Neural progenitor cell (in vitro differentiated cells): ENCODE measurements around the gene LRRC36. TPM values are rescaled to one million over a fixed set of nuclear protein-coding genes. Genes with fewer than 3 reads are reported as not detected.

ENCODE experiments used
- DNase-seq: peaks from one replicate; pipeline ENCODE4 v3.0.0-alpha.2; 2016; ENCODE audit warnings: low spot score
- H2AFZ ChIP-seq: fragments of 200-600 bp; sonication (generic); replicated peaks from 2 replicates; pipeline ENCODE4 v1.6.1; 2016; ENCODE audit warnings: antibody characterized with exemption
- H3F3A ChIP-seq: fragments of 200-600 bp; sonication (generic); 2 replicates; pipeline ENCODE4 v1.6.1; 2016; ENCODE audit warnings: antibody characterized with exemption, low read depth
- H3K27ac ChIP-seq: fragments of 200-600 bp; sonication (generic); 2 replicates; pipeline ENCODE4 v1.5.1; 2016; ENCODE audit warnings: mild to moderate bottlenecking
- H3K27me3 ChIP-seq: fragments of 200-600 bp; sonication (generic); 2 replicates; pipeline ENCODE4 v1.6.1; 2016; ENCODE audit warnings: mild to moderate bottlenecking, moderate library complexity
- H3K36me3 ChIP-seq: fragments of 200-600 bp; sonication (generic); 2 replicates; pipeline ENCODE4 v1.5.1; 2016
- H3K4me1 ChIP-seq: fragments of 200-600 bp; sonication (generic); 2 replicates; pipeline ENCODE4 v1.6.1; 2016; ENCODE audit warnings: mixed run types
- H3K4me2 ChIP-seq: fragments of 200-600 bp; sonication (generic); 2 replicates; pipeline ENCODE4 v1.6.1; 2016
- H3K4me3 ChIP-seq: fragments of 200-600 bp; sonication (generic); 2 replicates; pipeline ENCODE4 v1.5.1; 2016
- H3K79me2 ChIP-seq: fragments of 200-600 bp; sonication (generic); 2 replicates; pipeline ENCODE4 v1.6.1; 2016; ENCODE audit warnings: low read depth
- H3K9ac ChIP-seq: fragments of 200-600 bp; sonication (generic); 2 replicates; pipeline ENCODE4 v1.6.1; 2016
- H3K9me3 ChIP-seq: fragments of 200-600 bp; sonication (generic); 2 replicates; pipeline ENCODE4 v1.5.1; 2016; ENCODE audit warnings: low read depth
- H4K20me1 ChIP-seq: fragments of 200-600 bp; sonication (generic); 2 replicates; pipeline ENCODE4 v1.6.1; 2016; ENCODE audit warnings: low read depth
- H3K27ac Mint-ChIP-seq: 3 replicates; pipeline ENCODE4 v1.8.0; 2021; ENCODE audit warnings: mixed read lengths
- H3K27me3 Mint-ChIP-seq: 2 replicates; pipeline ENCODE4 v1.8.0; 2022; ENCODE audit warnings: low read depth, mild to moderate bottlenecking, inconsistent platforms, moderate library complexity, mixed read lengths; ENCODE audit not compliant: insufficient read depth
- H3K36me3 Mint-ChIP-seq: 3 replicates; pipeline ENCODE4 v1.8.0; 2021; ENCODE audit warnings: mixed read lengths
- H3K4me1 Mint-ChIP-seq: 3 replicates; pipeline ENCODE4 v1.8.0; 2021; ENCODE audit warnings: mixed read lengths
- H3K4me3 Mint-ChIP-seq: 3 replicates; pipeline ENCODE4 v1.8.0; 2021; ENCODE audit warnings: mild to moderate bottlenecking, moderate library complexity, mixed read lengths
- H3K9me3 Mint-ChIP-seq: 3 replicates; pipeline ENCODE4 v1.8.0; 2020; ENCODE audit warnings: mixed read lengths
- CTCF ChIP-seq: fragments of 200-600 bp; sonication (generic); IDR thresholded peaks from 2 replicates; pipeline ENCODE4 v1.5.1; 2017; ENCODE audit warnings: antibody characterized with exemption, mild to moderate bottlenecking
- EZH2 ChIP-seq: fragments of 200-600 bp; sonication (generic); IDR thresholded peaks from 2 replicates; pipeline ENCODE4 v1.6.1; 2017; ENCODE audit warnings: antibody characterized with exemption, mild to moderate bottlenecking, moderate library complexity
- EZH2phosphoT487 ChIP-seq: fragments of 200-600 bp; sonication (generic); IDR thresholded peaks from 2 replicates; pipeline ENCODE4 v1.6.1; 2017; ENCODE audit warnings: antibody characterized with exemption
- total RNA-seq: library from RNA; depleted of rRNA; stranded (reverse); fragments of >200 nt; gene quantifications from 2 replicates; pipeline ENCODE4 v1.2.3, GENCODE V29; 2015; ENCODE audit warnings: low replicate concordance

Gene LRRC36
- total RNA-seq, 1 donor from 2014 or later, result not detected

GRCh38 chr16:67389911-67390815 lies 63.5 kb downstream of the LRRC36 start:
- Histone ChIP-seq H3K9ac (no peak overlapping the region), H4K20me1 (peaks cover 7% of the 10 kb centered on the region), H2AFZ (no peak overlapping the region), H3K4me3 (no peak overlapping the region), H3K36me3 (no peaks in the 10 kb centered on the region), H3K4me2 (no peak overlapping the region), H3K4me1 (peaks cover 34% of the 10 kb centered on the region), H3K27me3 (peaks cover 44% of the 10 kb centered on the region), H3K79me2 (no peaks in the 10 kb centered on the region), H3K27ac (no peak overlapping the region), H3F3A (peaks cover 20% of the 10 kb centered on the region), H3K9me3 (no peaks in the 10 kb centered on the region)
- Mint-ChIP-seq H3K36me3 (no peaks in the 10 kb centered on the region), H3K27me3 (peaks cover 11% of the 10 kb centered on the region), H3K9me3 (no peaks in the 10 kb centered on the region), H3K4me3 (no peak overlapping the region), H3K4me1 (peaks cover 50% of the 10 kb centered on the region), H3K27ac (peak overlapping the region; percentile 84)
- no peak for DNase-seq
- no peak for TF ChIP-seq CTCF
- no peak for TF ChIP-seq EZH2
- TF ChIP-seq EZH2phosphoT487, result no peak

- H3K4me3 Mint-ChIP-seq, result no peak overlapping the region
- H3F3A ChIP-seq, result peaks cover 28% of the 10 kb centered on the region
- no peak overlapping the region for H3K4me2 ChIP-seq
- no peaks in the 10 kb centered on the region for H3K36me3 ChIP-seq
- peak overlapping the region; percentile 19 for H3K27ac Mint-ChIP-seq
- H3K9me3 ChIP-seq, result no peaks in the 10 kb centered on the region
- no peak overlapping the region for H3K9ac ChIP-seq
- no peak overlapping the region for H3K27ac ChIP-seq
- H4K20me1 ChIP-seq, result peaks cover 15% of the 10 kb centered on the region
- no peaks in the 10 kb centered on the region for H3K36me3 Mint-ChIP-seq
- no peak overlapping the region for H3K4me3 ChIP-seq
- peaks cover 57% of the 10 kb centered on the region for H3K4me1 Mint-ChIP-seq
- no peaks in the 10 kb centered on the region for H3K9me3 Mint-ChIP-seq
- no peak for DNase-seq
- H3K27me3 ChIP-seq, result peaks cover 51% of the 10 kb centered on the region
- H3K4me1 ChIP-seq, result peaks cover 42% of the 10 kb centered on the region
- no peak overlapping the region for H2AFZ ChIP-seq
- no peaks in the 10 kb centered on the region for H3K79me2 ChIP-seq
- TF ChIP-seq EZH2phosphoT487 (no peak), CTCF (no peak)
- H3K27me3 Mint-ChIP-seq, result peaks cover 15% of the 10 kb centered on the region
Measured at GRCh38 chr16:67390816-67391423, 64.3 kb downstream of the LRRC36 start.

GRCh38 chr16:67391424-67392300 lies 65.0 kb downstream of the LRRC36 start:
- Mint-ChIP-seq H3K4me3 (peak overlapping the region; percentile 75), H3K36me3 (no peaks in the 10 kb centered on the region), H3K27ac (peak overlapping the region; percentile 82), H3K27me3 (peaks cover 15% of the 10 kb centered on the region), H3K4me1 (peaks cover 56% of the 10 kb centered on the region), H3K9me3 (no peaks in the 10 kb centered on the region)
- H3K79me2 ChIP-seq, result no peaks in the 10 kb centered on the region
- no peak overlapping the region for H3K4me2 ChIP-seq
- peaks cover 34% of the 10 kb centered on the region for H3F3A ChIP-seq
- H3K27ac ChIP-seq, result no peak overlapping the region
- no peak for TF ChIP-seq EZH2
- TF ChIP-seq EZH2phosphoT487, result no peak
- no peak for TF ChIP-seq CTCF
- H3K9me3 ChIP-seq, result no peaks in the 10 kb centered on the region
- no peak overlapping the region for H3K4me3 ChIP-seq
- no peak overlapping the region for H3K9ac ChIP-seq
- H3K36me3 ChIP-seq, result no peaks in the 10 kb centered on the region
- peaks cover 16% of the 10 kb centered on the region for H4K20me1 ChIP-seq
- no peak for DNase-seq
- peaks cover 49% of the 10 kb centered on the region for H3K4me1 ChIP-seq
- no peak overlapping the region for H2AFZ ChIP-seq
- H3K27me3 ChIP-seq, result peaks cover 55% of the 10 kb centered on the region
